ENCODE data around the gene CSH2.
"Not testable (repeated sequence)": the region's sequence is repeated elsewhere in the genome, so short reads cannot be mapped to it uniquely, and the experiment has no call there.

Gene CSH2

DNA sequence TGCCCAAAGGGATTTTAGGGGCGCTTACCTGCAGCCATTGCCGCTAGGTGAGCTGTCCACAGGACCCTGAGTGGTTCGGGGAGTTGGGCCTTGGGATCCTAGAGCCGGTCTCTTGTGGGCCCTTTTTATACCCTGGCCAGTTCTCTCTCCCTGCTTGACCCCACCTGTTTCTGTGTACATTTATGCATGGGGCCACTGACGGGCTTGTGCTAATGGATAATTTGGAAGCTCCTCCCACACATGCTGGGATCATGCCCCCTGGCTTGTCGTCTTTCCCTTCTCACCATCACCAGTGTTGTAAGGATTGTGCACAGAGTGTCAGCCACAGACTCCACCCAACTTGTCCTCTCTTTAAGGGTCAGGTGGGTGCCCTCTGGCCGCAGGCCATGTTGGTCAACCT is at the start of gene CSH2:
CSH2 (minus strand) TSS at position 101 of the 400 bp plus-strand sequence; CDS start at position 38, 63 bp downstream.
- H3K9me3 ChIP-seq (ENCODE audit: insufficient read depth, low read length); H3K9me2 ChIP-seq (replicated peaks; ENCODE audit: insufficient read depth, low read length); H3K27me3 ChIP-seq (ENCODE audit: low read length); H3K27ac ChIP-seq (ENCODE audit: low read depth, low read length); H3K4me2 ChIP-seq (ENCODE audit: low read depth, low read length, poor library complexity, severe bottlenecking); H3K4me3 ChIP-seq (ENCODE audit: insufficient read depth, low read length, poor library complexity, severe bottlenecking); H3K9ac ChIP-seq (ENCODE audit: low read length); H4K20me1 ChIP-seq (ENCODE audit: low read depth, low read length); H3F3A ChIP-seq (ENCODE audit: insufficient read depth); H2AFZ ChIP-seq (ENCODE audit: low read depth, low read length, severe bottlenecking); H3K79me2 ChIP-seq (ENCODE audit: insufficient read depth, low read length); H3K36me3 ChIP-seq (ENCODE audit: low read length): not testable (repeated sequence)

DNA sequence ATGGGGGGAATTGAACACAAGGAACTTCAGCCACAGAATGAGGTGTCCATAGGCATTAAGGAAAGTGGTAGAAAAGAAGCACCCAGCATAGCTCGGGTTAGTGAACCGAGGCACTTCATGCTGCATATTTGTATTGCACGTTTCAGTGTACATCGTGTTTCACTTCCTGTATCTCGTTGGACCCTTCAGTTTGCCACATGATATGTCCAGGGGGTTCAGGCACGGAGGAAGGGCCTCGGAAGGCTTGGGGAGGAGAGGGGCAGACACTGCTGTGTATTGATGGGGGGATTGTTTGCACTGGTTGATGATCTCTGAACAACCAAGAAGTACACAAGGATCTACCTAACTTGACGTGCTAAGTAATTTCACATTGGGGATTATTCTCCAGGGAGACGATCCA is 48.9 kb upstream of the CSH2 start:
- H3K79me2 ChIP-seq (ENCODE audit: insufficient read depth, low read length); H2AFZ ChIP-seq (ENCODE audit: low read depth, low read length, severe bottlenecking); H4K20me1 ChIP-seq (ENCODE audit: low read depth, low read length); H3K9me2 ChIP-seq (replicated peaks; ENCODE audit: insufficient read depth, low read length); H3K27me3 ChIP-seq (ENCODE audit: low read length); H3K9me3 ChIP-seq (ENCODE audit: insufficient read depth, low read length); H3K36me3 ChIP-seq (ENCODE audit: low read length); H3K4me3 ChIP-seq (ENCODE audit: insufficient read depth, low read length, poor library complexity, severe bottlenecking): not testable (repeated sequence)
- H3K4me2 ChIP-seq (ENCODE audit: low read depth, low read length, poor library complexity, severe bottlenecking), result peak overlapping the region; percentile 47
- peak overlapping the region; percentile 45 for H3K9ac ChIP-seq (ENCODE audit: low read length)
- H3F3A ChIP-seq (ENCODE audit: insufficient read depth), result peaks cover 52% of the 10 kb centered on the region
- H3K27ac ChIP-seq (ENCODE audit: low read depth, low read length), result peak overlapping the region; percentile 98

DNA sequence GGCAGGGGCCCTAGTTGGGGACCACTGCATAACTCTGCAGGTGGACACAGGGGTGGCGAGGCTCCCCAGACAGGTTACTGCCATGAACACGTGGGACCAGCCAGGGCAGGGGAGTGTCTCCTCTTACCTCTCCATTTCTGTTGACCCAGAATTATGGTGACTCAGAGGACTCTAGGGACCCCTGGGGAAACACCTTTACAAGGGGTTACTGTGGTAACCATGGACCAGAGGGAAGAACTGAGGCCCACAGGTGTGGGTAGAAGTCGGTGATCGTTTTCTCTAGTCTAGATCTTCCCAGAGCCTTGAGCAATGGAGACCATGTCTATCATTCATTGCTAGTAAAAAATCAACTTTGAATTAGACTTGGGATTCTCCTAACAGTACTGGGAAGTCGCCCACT is 47.3 kb upstream of the CSH2 start:
- H3K9ac ChIP-seq (ENCODE audit: low read length), result peak overlapping the region; percentile 52
- peak overlapping the region; percentile 91 for H3K27ac ChIP-seq (ENCODE audit: low read depth, low read length)
- H2AFZ ChIP-seq (ENCODE audit: low read depth, low read length, severe bottlenecking), result peak overlapping the region; percentile 59
- H3K9me3 ChIP-seq (ENCODE audit: insufficient read depth, low read length); H3K36me3 ChIP-seq (ENCODE audit: low read length); H3K4me3 ChIP-seq (ENCODE audit: insufficient read depth, low read length, poor library complexity, severe bottlenecking); H3K79me2 ChIP-seq (ENCODE audit: insufficient read depth, low read length); H3K27me3 ChIP-seq (ENCODE audit: low read length); H3K9me2 ChIP-seq (replicated peaks; ENCODE audit: insufficient read depth, low read length); H4K20me1 ChIP-seq (ENCODE audit: low read depth, low read length): not testable (repeated sequence)
- H3K4me2 ChIP-seq (ENCODE audit: low read depth, low read length, poor library complexity, severe bottlenecking), result peak overlapping the region; percentile 65
- H3F3A ChIP-seq (ENCODE audit: insufficient read depth), result peaks cover 37% of the 10 kb centered on the region

DNA sequence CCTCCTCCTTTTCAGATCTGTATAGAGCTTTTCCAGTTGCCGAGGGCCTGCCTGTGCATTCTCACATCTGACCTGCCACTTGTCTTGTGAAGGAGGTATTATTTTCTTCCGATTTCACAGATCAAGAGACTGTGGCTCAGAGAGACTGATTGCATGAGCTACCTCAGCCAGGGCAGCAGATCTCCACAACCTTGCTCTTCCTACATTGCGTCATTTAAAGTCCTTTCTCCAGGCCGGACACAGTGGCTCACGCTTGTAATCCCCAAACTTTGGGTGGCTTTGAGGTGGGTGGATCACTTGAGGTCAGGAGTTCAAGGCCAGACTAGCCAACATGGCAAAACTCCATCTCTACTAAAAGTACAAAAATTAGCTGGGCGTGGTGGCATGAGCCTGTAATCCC is 46.6 kb upstream of the CSH2 start:
- peak overlapping the region; percentile 65 for H3K4me2 ChIP-seq (ENCODE audit: low read depth, low read length, poor library complexity, severe bottlenecking)
- peak overlapping the region; percentile 91 for H3K27ac ChIP-seq (ENCODE audit: low read depth, low read length)
- H2AFZ ChIP-seq (ENCODE audit: low read depth, low read length, severe bottlenecking), result not testable (repeated sequence)

DNA sequence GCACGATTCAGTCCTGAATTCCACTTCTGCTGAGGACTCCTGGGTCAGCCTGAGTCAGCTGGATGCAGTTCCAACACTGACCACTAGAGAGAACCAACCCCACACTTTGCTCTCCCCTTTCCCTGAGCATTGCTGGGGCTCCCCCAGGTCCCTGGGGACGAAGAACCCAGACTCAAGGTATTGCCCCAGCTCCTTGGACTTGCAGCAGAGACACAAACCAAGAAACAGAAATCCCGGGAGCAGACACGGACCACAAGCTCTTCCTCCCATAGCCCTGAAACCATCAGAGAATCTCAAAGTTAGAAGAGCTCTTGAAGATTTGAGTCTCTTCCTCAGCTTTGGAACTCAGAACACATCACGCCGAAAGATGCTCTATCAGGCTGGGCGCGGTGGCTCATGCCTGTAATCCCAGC is 45.8 kb upstream of the CSH2 start:
- no peaks in the 10 kb centered on the region for H3K79me2 ChIP-seq (ENCODE audit: insufficient read depth, low read length)
- peak overlapping the region; percentile 63 for H2AFZ ChIP-seq (ENCODE audit: low read depth, low read length, severe bottlenecking)
- H3K9me2 ChIP-seq (replicated peaks; ENCODE audit: insufficient read depth, low read length), result no peaks in the 10 kb centered on the region
- no peaks in the 10 kb centered on the region for H3K9me3 ChIP-seq (ENCODE audit: insufficient read depth, low read length)
- H3K36me3 ChIP-seq (ENCODE audit: low read length), result no peaks in the 10 kb centered on the region
- H3K9ac ChIP-seq (ENCODE audit: low read length), result peak overlapping the region; percentile 52
- H3K4me2 ChIP-seq (ENCODE audit: low read depth, low read length, poor library complexity, severe bottlenecking), result peak overlapping the region; percentile 65
- TF ChIP-seq, protein P1, sequence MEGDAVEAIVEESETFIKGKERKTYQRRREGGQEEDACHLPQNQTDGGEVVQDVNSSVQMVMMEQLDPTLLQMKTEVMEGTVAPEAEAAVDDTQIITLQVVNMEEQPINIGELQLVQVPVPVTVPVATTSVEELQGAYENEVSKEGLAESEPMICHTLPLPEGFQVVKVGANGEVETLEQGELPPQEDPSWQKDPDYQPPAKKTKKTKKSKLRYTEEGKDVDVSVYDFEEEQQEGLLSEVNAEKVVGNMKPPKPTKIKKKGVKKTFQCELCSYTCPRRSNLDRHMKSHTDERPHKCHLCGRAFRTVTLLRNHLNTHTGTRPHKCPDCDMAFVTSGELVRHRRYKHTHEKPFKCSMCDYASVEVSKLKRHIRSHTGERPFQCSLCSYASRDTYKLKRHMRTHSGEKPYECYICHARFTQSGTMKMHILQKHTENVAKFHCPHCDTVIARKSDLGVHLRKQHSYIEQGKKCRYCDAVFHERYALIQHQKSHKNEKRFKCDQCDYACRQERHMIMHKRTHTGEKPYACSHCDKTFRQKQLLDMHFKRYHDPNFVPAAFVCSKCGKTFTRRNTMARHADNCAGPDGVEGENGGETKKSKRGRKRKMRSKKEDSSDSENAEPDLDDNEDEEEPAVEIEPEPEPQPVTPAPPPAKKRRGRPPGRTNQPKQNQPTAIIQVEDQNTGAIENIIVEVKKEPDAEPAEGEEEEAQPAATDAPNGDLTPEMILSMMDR (IDR thresholded peaks at IDR 0.05; ENCODE audit: insufficient read depth, low read length, poor library complexity, severe bottlenecking), result peak; percentile 72
- no peak for TF ChIP-seq EZH2phosphoT487 (conservative IDR thresholded peaks at IDR 0.05; ENCODE audit: low read length)
- H3F3A ChIP-seq (ENCODE audit: insufficient read depth), result peaks cover 22% of the 10 kb centered on the region
- peak overlapping the region; percentile 50 for H3K4me3 ChIP-seq (ENCODE audit: insufficient read depth, low read length, poor library complexity, severe bottlenecking)
- H4K20me1 ChIP-seq (ENCODE audit: low read depth, low read length), result no peaks in the 10 kb centered on the region
- H3K27me3 ChIP-seq (ENCODE audit: low read length), result no peaks in the 10 kb centered on the region
- peak overlapping the region; percentile 91 for H3K27ac ChIP-seq (ENCODE audit: low read depth, low read length)

More for the DNA sequence above, 46.6 kb upstream of the CSH2 start:
- not testable (repeated sequence) for H4K20me1 ChIP-seq (ENCODE audit: low read depth, low read length); H3K79me2 ChIP-seq (ENCODE audit: insufficient read depth, low read length); H3K9me3 ChIP-seq (ENCODE audit: insufficient read depth, low read length); H3K9me2 ChIP-seq (replicated peaks; ENCODE audit: insufficient read depth, low read length); H3K27me3 ChIP-seq (ENCODE audit: low read length); H3K36me3 ChIP-seq (ENCODE audit: low read length)
- Histone ChIP-seq H3K9ac (ENCODE audit: low read length) (peak overlapping the region; percentile 52), H3F3A (ENCODE audit: insufficient read depth) (peaks cover 30% of the 10 kb centered on the region), H3K4me3 (ENCODE audit: insufficient read depth, low read length, poor library complexity, severe bottlenecking) (peak overlapping the region; percentile 50)

DNA sequence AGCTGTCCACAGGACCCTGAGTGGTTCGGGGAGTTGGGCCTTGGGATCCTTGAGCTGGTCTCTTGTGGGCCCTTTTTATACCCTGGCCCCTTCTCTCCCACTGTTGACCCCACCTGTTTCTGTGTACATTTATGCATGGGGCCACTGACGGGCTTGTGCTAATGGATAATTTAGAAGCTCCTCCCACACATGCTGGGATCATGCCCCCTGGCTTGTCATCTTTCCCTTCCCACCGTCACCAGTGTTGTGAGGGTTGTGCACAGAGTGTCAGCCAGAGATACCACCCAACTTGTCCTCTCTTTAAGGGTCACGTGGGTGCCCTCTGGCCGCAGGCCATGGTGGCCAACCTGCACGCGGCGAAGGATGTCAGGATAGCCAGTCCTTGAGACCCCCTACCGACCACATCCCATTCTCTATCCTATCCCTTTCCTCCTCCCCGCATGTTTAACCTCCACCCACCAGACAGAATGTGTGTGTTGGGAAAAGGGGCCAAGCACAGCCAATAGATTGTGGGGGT is 45.4 kb upstream of the CSH2 start, which contains the start of gene GH1:
GH1 (minus strand) TSS at position 51 of the 517 bp plus-strand sequence. CDS start 63 bp downstream, outside the sequence.
- H3K36me3 ChIP-seq (ENCODE audit: low read length); H3K9me3 ChIP-seq (ENCODE audit: insufficient read depth, low read length); H3K79me2 ChIP-seq (ENCODE audit: insufficient read depth, low read length); H3K9me2 ChIP-seq (replicated peaks; ENCODE audit: insufficient read depth, low read length); H4K20me1 ChIP-seq (ENCODE audit: low read depth, low read length); H3K27me3 ChIP-seq (ENCODE audit: low read length): not testable (repeated sequence)
- Histone ChIP-seq H3K4me3 (ENCODE audit: insufficient read depth, low read length, poor library complexity, severe bottlenecking) (peak within 1 kb of the TSS; percentile 50), H3F3A (ENCODE audit: insufficient read depth) (peaks cover 20% of the 10 kb centered on the region), H3K9ac (ENCODE audit: low read length) (peak within 1 kb of the TSS; percentile 52), H3K27ac (ENCODE audit: low read depth, low read length) (peak within 1 kb of the TSS; percentile 91), H2AFZ (ENCODE audit: low read depth, low read length, severe bottlenecking) (peak within 1 kb of the TSS; percentile 63), H3K4me2 (ENCODE audit: low read depth, low read length, poor library complexity, severe bottlenecking) (peak within 1 kb of the TSS; percentile 65)
